Astrocyte (in vitro differentiated cells and primary cell): Measurements from ENCODE around the gene PLA2G2F. TPM values are rescaled to one million over a fixed set of nuclear protein-coding genes. Genes with fewer than 3 reads are reported as not detected.

ENCODE experiments used
- DNase-seq: peaks from one replicate; pipeline ENCODE4 v3.0.0-alpha.2; 2010; ENCODE audit warnings: low read depth
- FAIRE-seq: peaks from 2 replicates; lab custom pipeline; 2011; peaks lifted over from hg19 to GRCh38; lab: Jason Lieb, UNC
- H2AFZ ChIP-seq: 2 replicates; pipeline ENCODE4 v1.6.0; 2012; ENCODE audit warnings: low read depth, low read length, inconsistent platforms
- H3K27ac ChIP-seq: 2 replicates; pipeline ENCODE4 v1.5.1; 2011; ENCODE audit warnings: low read depth, low read length, inconsistent platforms
- H3K27me3 ChIP-seq: 2 replicates; pipeline ENCODE4 v1.6.0; 2011; ENCODE audit warnings: low read length, inconsistent platforms; ENCODE audit not compliant: insufficient read depth
- H3K36me3 ChIP-seq: 2 replicates; pipeline ENCODE4 v1.5.1; 2011; ENCODE audit warnings: low read length, inconsistent platforms; ENCODE audit not compliant: insufficient read depth
- H3K4me1 ChIP-seq: 2 replicates; pipeline ENCODE4 v1.5.1; 2011; ENCODE audit warnings: low read length, inconsistent platforms; ENCODE audit not compliant: insufficient read depth
- H3K4me2 ChIP-seq: 2 replicates; pipeline ENCODE4 v1.6.0; 2012; ENCODE audit warnings: low read length, inconsistent platforms
- H3K4me3 ChIP-seq: 2 replicates; pipeline ENCODE4 v1.5.1; 2011; ENCODE audit warnings: low read depth, mild to moderate bottlenecking, low read length, inconsistent platforms; ENCODE audit not compliant: insufficient read depth
- H3K79me2 ChIP-seq: 2 replicates; pipeline ENCODE4 v1.6.0; 2012; ENCODE audit warnings: mild to moderate bottlenecking, low read length, inconsistent platforms; ENCODE audit not compliant: insufficient read depth
- H3K9ac ChIP-seq: 2 replicates; pipeline ENCODE4 v1.6.0; 2012; ENCODE audit warnings: mild to moderate bottlenecking, low read length, inconsistent platforms
- H3K9me3 ChIP-seq: 2 replicates; pipeline ENCODE4 v1.5.1; 2012; ENCODE audit warnings: low read depth, mild to moderate bottlenecking, low read length, inconsistent platforms; ENCODE audit not compliant: insufficient read depth
- H4K20me1 ChIP-seq: 2 replicates; pipeline ENCODE4 v1.6.0; 2012; ENCODE audit warnings: low read length, inconsistent platforms; ENCODE audit not compliant: insufficient read depth
- H3K27ac Mint-ChIP-seq: one replicate; pipeline ENCODE4 v1.8.0; 2021; ENCODE audit warnings: mild to moderate bottlenecking, mixed read lengths; ENCODE audit not compliant: unreplicated experiment
- H3K27me3 Mint-ChIP-seq: one replicate; pipeline ENCODE4 v1.8.0; 2021; ENCODE audit warnings: low read depth, mixed read lengths; ENCODE audit not compliant: unreplicated experiment
- H3K36me3 Mint-ChIP-seq: one replicate; pipeline ENCODE4 v1.8.0; 2021; ENCODE audit warnings: low read depth, mixed read lengths; ENCODE audit not compliant: unreplicated experiment
- H3K4me1 Mint-ChIP-seq: one replicate; pipeline ENCODE4 v1.8.0; 2021; ENCODE audit warnings: low read depth, mixed read lengths; ENCODE audit not compliant: unreplicated experiment
- H3K4me3 Mint-ChIP-seq: one replicate; pipeline ENCODE4 v1.8.0; 2021; ENCODE audit warnings: mild to moderate bottlenecking, moderate library complexity, mixed read lengths; ENCODE audit not compliant: unreplicated experiment
- H3K9me3 Mint-ChIP-seq: one replicate; pipeline ENCODE4 v1.8.0; 2021; ENCODE audit warnings: mild to moderate bottlenecking, mixed read lengths; ENCODE audit not compliant: unreplicated experiment
- CTCF ChIP-seq: IDR thresholded peaks from 2 replicates; pipeline ENCODE4 v1.5.1; 2011; ENCODE audit warnings: low read depth, mild to moderate bottlenecking, inconsistent platforms, low read length, moderate library complexity; ENCODE audit not compliant: insufficient read depth
- EZH2 ChIP-seq: IDR thresholded peaks from 2 replicates; pipeline ENCODE4 v1.6.1; 2012; ENCODE audit warnings: mild to moderate bottlenecking, low read length, inconsistent platforms; ENCODE audit not compliant: insufficient read depth
- total RNA-seq: library from RNA; stranded (reverse); gene quantifications from 2 replicates; pipeline ENCODE4 v1.2.1, GENCODE V29; 2021

PLA2G2F gene
- total RNA-seq, 1 donor from 2014 or later = 0.23 TPM

DNA sequence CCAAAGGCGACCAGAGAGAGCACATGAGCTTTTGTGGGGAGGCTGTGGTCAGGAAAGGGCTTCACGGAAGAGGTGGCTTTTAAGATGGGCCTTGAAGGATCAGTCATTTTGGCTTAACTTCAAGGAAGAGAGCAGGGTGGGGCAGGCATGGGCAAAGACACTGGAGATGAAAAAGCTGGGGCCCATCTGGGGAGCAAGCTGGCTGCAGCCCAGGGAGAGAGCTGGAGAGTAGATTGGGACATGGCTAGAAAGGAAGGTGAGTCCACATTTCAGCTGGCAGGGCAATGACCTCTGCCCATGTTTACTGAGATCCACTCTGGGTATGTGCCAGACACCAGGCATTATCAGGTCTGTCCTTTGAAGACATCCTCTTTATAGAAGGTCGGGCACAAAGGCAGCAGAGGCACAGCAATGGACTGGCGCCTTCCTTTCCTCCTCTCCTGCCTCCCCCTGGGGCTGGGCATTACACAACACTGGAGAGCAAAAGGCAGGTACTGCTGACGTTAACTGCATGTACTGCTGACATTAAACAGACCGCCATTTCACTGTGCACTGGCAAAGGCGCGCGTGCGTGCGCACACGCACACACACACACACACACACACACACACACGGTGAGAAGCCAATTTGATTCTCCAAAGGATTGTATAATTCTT, 44.6 kb downstream of the PLA2G2F start:
- H3K9me3 ChIP-seq = no peaks in the 10 kb centered on the region
- TF ChIP-seq CTCF (no peak), EZH2 (no peak)

DNA sequence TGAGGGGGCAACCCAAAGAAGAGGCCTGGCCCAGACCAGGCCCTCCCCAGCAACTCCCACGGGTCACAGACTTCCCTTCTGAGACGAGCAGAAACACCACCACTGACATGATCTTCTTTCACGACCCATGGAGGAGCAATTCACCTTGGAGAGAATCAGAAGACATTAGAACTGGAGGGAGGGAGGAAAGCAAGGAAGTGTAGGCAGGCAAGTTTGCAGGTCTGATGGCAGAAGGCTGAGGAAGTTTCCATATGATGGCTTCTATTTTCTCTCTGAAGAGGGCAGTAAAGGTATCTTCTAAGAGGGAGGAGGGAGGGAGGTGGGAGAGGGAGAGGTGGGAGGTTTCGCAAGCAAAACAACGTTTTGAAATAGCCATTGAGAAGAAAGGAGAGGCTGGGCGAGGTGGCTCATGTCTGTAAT, 45.4 kb downstream of the PLA2G2F start:
- no peak for TF ChIP-seq CTCF
- no peak for TF ChIP-seq EZH2
- H3K4me2 ChIP-seq = no peak overlapping the region
- peak overlapping the region; percentile 62 for H3K4me3 Mint-ChIP-seq
- DNase-seq (no peak), FAIRE-seq (no peak)
- no peak overlapping the region for H3K27ac Mint-ChIP-seq
- H3K27me3 ChIP-seq = peaks cover 35% of the 10 kb centered on the region
- H3K27me3 Mint-ChIP-seq = peaks cover 79% of the 10 kb centered on the region
- peaks cover 7% of the 10 kb centered on the region for H3K4me1 ChIP-seq
- H4K20me1 ChIP-seq = no peaks in the 10 kb centered on the region
- H3K79me2 ChIP-seq = no peaks in the 10 kb centered on the region
- H2AFZ ChIP-seq = no peak overlapping the region
- no peak overlapping the region for H3K9ac ChIP-seq
- no peak overlapping the region for H3K4me3 ChIP-seq
- peaks cover 9% of the 10 kb centered on the region for H3K4me1 Mint-ChIP-seq
- peaks cover 2% of the 10 kb centered on the region for H3K36me3 Mint-ChIP-seq
- no peaks in the 10 kb centered on the region for H3K36me3 ChIP-seq
- H3K27ac ChIP-seq = no peak overlapping the region
- H3K9me3 Mint-ChIP-seq = peaks cover 18% of the 10 kb centered on the region
- no peaks in the 10 kb centered on the region for H3K9me3 ChIP-seq

More for the DNA sequence above, 44.6 kb downstream of the PLA2G2F start:
- no peaks in the 10 kb centered on the region for H3K79me2 ChIP-seq
- H3K9ac ChIP-seq = no peak overlapping the region
- Mint-ChIP-seq H3K9me3 (peaks cover 20% of the 10 kb centered on the region), H3K27me3 (peaks cover 78% of the 10 kb centered on the region), H3K4me1 (peaks cover 9% of the 10 kb centered on the region), H3K4me3 (no peak overlapping the region), H3K36me3 (peaks cover 2% of the 10 kb centered on the region), H3K27ac (no peak overlapping the region)
- peaks cover 7% of the 10 kb centered on the region for H3K4me1 ChIP-seq
- H3K4me2 ChIP-seq = no peak overlapping the region
- no peak overlapping the region for H3K27ac ChIP-seq
- no peak overlapping the region for H3K4me3 ChIP-seq
- H3K27me3 ChIP-seq = peaks cover 34% of the 10 kb centered on the region
- no peaks in the 10 kb centered on the region for H3K36me3 ChIP-seq
- DNase-seq = no peak
- no peaks in the 10 kb centered on the region for H4K20me1 ChIP-seq
- FAIRE-seq = no peak
- H2AFZ ChIP-seq = no peak overlapping the region
